ENCODE measurements around the gene HNF1A. TPM values are rescaled to one million over a fixed set of nuclear protein-coding genes. Genes with fewer than 3 reads are reported as not detected.

HNF1A gene
- polyA plus RNA-seq, 1 donor: not detected

GRCh38 chr12:120959111-120959878 is 19.0 kb upstream of the HNF1A start:
- DNase-seq: no peak

GRCh38 chr12:120960657-120961056 is 17.7 kb upstream of the HNF1A start:
- DNase-seq: no peak

GRCh38 chr12:120961604-120962531 is 16.5 kb upstream of the HNF1A start:
- DNase-seq: peak; percentile 20

GRCh38 chr12:120962532-120963020 is 15.8 kb upstream of the HNF1A start:
- DNase-seq: no peak

GRCh38 chr12:120964298-120964697 is 14.0 kb upstream of the HNF1A start:
- no peak for DNase-seq

GRCh38 chr12:120965534-120966091 is 12.7 kb upstream of the HNF1A start:
- no peak for DNase-seq

GRCh38 chr12:120970310-120970709 is 8.0 kb upstream of the HNF1A start:
- no peak for DNase-seq

GRCh38 chr12:120971299-120972180 is 6.8 kb upstream of the HNF1A start:
- peak; percentile 50 for DNase-seq

GRCh38 chr12:120972870-120973543 is 5.3 kb upstream of the HNF1A start:
- DNase-seq: no peak

- no peak for DNase-seq
Observed at GRCh38 chr12:120977531-120978295, 630 bp upstream of the HNF1A start.

- DNase-seq: no peak
Observed at GRCh38 chr12:120979220-120979861, 998 bp downstream of the HNF1A start.

GRCh38 chr12:120979862-120980696 is 1.7 kb downstream of the HNF1A start:
- DNase-seq: no peak

- DNase-seq: no peak
Observed at GRCh38 chr12:120980800-120981368, 2.5 kb downstream of the HNF1A start.

GRCh38 chr12:120981407-120981941 is 3.1 kb downstream of the HNF1A start:
- DNase-seq: no peak

GRCh38 chr12:120982659-120983058 is 4.3 kb downstream of the HNF1A start:
- no peak for DNase-seq

- DNase-seq: no peak
Observed at GRCh38 chr12:120983759-120984158, 5.4 kb downstream of the HNF1A start.

GRCh38 chr12:120984351-120984898 is 6.1 kb downstream of the HNF1A start:
- DNase-seq: no peak

- DNase-seq: no peak
Observed at GRCh38 chr12:120988234-120988633, 9.9 kb downstream of the HNF1A start.
